Loucy (cell line): ENCODE measurements around the gene SIGLEC12.

Source experiments
- EZH2phosphoT487 ChIP-seq: fragments of 200-600 bp; IDR thresholded peaks from 2 replicates; pipeline ENCODE4 v1.6.1; 2018; ENCODE audit warnings: antibody characterized with exemption, mild to moderate bottlenecking, moderate library complexity, borderline replicate concordance
- TF ChIP-seq, protein P1 (sequence below): fragments of 200-600 bp; sonication (generic); conservative IDR thresholded peaks from 2 replicates; pipeline ENCODE4 v1.5.1; 2014; ENCODE audit warnings: mild to moderate bottlenecking, antibody characterized with exemption, low read length

DNA sequence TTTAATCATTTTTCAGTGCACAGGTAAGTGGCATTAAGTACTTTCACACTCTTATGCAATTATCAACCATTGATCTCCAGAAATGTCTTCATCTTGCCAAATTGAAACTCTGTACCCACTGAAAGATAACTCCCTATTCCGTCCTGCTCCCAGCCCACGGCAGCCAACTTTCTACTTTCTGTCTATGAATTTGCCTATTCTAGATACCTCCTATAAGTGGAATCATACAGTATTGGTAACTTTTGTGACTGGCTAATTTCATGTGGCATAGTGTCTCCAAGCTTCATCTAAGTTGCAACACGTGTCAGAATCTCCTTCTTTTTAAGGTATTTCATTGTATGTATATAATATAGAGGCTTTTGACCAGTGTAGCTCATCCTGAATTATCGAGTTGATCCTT is 29.0 kb downstream of the SIGLEC12 start:
- TF ChIP-seq, protein P1, sequence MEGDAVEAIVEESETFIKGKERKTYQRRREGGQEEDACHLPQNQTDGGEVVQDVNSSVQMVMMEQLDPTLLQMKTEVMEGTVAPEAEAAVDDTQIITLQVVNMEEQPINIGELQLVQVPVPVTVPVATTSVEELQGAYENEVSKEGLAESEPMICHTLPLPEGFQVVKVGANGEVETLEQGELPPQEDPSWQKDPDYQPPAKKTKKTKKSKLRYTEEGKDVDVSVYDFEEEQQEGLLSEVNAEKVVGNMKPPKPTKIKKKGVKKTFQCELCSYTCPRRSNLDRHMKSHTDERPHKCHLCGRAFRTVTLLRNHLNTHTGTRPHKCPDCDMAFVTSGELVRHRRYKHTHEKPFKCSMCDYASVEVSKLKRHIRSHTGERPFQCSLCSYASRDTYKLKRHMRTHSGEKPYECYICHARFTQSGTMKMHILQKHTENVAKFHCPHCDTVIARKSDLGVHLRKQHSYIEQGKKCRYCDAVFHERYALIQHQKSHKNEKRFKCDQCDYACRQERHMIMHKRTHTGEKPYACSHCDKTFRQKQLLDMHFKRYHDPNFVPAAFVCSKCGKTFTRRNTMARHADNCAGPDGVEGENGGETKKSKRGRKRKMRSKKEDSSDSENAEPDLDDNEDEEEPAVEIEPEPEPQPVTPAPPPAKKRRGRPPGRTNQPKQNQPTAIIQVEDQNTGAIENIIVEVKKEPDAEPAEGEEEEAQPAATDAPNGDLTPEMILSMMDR = no peak
- TF ChIP-seq EZH2phosphoT487 = no peak
